GM10248 (cell line): ENCODE measurements around the gene AGK.

Source experiments
- CTCF ChIA-PET: fragments of 300-600 bp; sonication (Branson Sonifier 250); formaldehyde crosslinking; extraction: SDS; loops from one replicate; lab custom pipeline; 2021; ENCODE audit warnings: antibody characterized with exemption; lab: Yijun Ruan, JAX
- POLR2A ChIA-PET: fragments of 350-650 bp; sonication (Branson Sonifier 250); formaldehyde crosslinking; extraction: SDS; loops from one replicate; lab custom pipeline; 2020; ENCODE audit warnings: antibody characterized with exemption; lab: Yijun Ruan, JAX
- DNase-seq: peaks from one replicate; pipeline ENCODE4 v3.0.0; 2012; ENCODE audit errors: extremely low spot score
- CTCF ChIP-seq: IDR thresholded peaks from 2 replicates; pipeline ENCODE4 v1.5.1; 2012; ENCODE audit warnings: mild to moderate bottlenecking, low read depth; ENCODE audit errors: extremely low read depth, missing control alignments, control extremely low read depth

The AGK gene

GRCh38 chr7:141631525-141631924 is 80.3 kb downstream of the AGK start:
- ChIA-PET CTCF (interaction anchor here (0.8 to 4.8 kb wide), 4 partner anchors 9 to 24 kb away, joined by 3 to 18 read pairs (median 3); no protein-coding TSS in a partner anchor), POLR2A (no interaction called here)
- DNase-seq = no peak
- no peak for TF ChIP-seq CTCF

GRCh38 chr7:141634065-141634464 is 82.9 kb downstream of the AGK start:
- ChIA-PET POLR2A (no interaction called here), CTCF (interaction anchor here (0.7 to 4.8 kb wide), 4 partner anchors 17 to 23 kb away, joined by 3 to 18 read pairs (median 4); no protein-coding TSS in a partner anchor)
- TF ChIP-seq CTCF = no peak
- no peak for DNase-seq

- no peak for TF ChIP-seq CTCF
- DNase-seq = no peak
- ChIA-PET POLR2A (no interaction called here), CTCF (interaction anchor here (1.3 to 4.8 kb wide), 5 partner anchors 10 to 87 kb away, joined by 3 to 18 read pairs (median 3); no protein-coding TSS in a partner anchor)
Measured at GRCh38 chr7:141636053-141636452, 84.8 kb downstream of the AGK start.

- CTCF ChIA-PET = interaction anchor here (1.9 kb wide), 1 partner anchor 15 kb away, joined by 4 read pairs; no protein-coding TSS in a partner anchor
- TF ChIP-seq CTCF = no peak
- POLR2A ChIA-PET = no interaction called here
- no peak for DNase-seq
Measured at GRCh38 chr7:141640239-141640840, 89.1 kb downstream of the AGK start.

GRCh38 chr7:141641876-141642275 is 90.7 kb downstream of the AGK start:
- no peak for DNase-seq
- ChIA-PET POLR2A (no interaction called here), CTCF (interaction anchor here (0.9 to 2.8 kb wide), 6 partner anchors 8 to 91 kb away, joined by 3 to 19 read pairs (median 4); no protein-coding TSS in a partner anchor)
- TF ChIP-seq CTCF = no peak

- POLR2A ChIA-PET = no interaction called here
- no peak for TF ChIP-seq CTCF
- CTCF ChIA-PET = interaction anchor here (1.3 kb wide), 2 partner anchors 9 to 37 kb away, joined by 3 to 5 read pairs; no protein-coding TSS in a partner anchor
- DNase-seq = no peak
Measured at GRCh38 chr7:141645188-141645587, 94.0 kb downstream of the AGK start.
